SW480 (cell line): ENCODE measurements around the gene SETBP1.

ENCODE experiments used
- DNase-seq: peaks from one replicate; pipeline ENCODE4 v3.0.0-alpha.2; 2016; ENCODE audit warnings: low spot score

Gene SETBP1

DNA sequence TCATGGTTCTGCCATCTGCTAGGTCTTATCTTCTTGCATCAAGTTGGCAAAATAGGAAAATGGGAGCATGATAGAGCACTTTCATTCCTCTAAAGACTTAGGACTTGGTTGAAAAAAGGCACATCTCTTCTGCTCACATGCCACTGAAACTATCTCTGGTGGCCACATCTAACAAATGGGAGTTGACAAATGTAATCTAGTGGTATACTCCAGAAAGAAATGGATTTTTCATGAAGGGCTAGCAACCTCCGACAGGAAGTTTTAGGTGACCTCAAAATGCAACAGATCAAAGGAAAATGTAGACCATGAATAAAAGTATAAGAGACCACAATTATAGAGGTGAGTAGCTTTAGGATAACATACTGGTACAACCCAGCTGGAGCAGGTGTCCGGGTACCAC, 224.1 kb downstream of the SETBP1 start:
- peak; percentile 76 for DNase-seq

DNA sequence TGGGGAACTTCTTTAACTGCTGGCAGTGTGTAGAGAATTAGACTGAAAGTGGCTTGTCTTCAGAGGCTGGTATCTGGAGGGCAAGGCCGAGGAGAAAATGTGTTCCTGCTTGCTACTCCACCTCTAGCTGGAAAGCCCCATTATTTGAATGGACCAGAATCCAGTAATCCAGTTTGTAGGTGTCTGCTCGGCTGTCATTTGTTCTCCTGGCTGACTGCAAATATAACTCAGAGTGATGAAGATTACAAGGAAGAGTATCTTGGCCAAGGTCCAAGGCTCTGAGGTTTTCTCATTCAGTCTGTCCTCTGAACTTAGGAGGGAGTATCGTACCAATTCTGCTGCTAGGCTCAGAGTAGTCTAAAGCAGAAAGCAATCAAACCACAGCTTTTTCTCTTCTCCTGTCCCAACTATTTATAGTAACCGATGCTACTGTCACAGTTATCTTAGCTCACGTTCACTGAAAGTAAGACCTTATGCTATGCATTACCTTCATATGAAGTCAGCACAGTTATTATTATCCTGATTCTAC, 228.6 kb downstream of the SETBP1 start:
- DNase-seq = no peak

DNA sequence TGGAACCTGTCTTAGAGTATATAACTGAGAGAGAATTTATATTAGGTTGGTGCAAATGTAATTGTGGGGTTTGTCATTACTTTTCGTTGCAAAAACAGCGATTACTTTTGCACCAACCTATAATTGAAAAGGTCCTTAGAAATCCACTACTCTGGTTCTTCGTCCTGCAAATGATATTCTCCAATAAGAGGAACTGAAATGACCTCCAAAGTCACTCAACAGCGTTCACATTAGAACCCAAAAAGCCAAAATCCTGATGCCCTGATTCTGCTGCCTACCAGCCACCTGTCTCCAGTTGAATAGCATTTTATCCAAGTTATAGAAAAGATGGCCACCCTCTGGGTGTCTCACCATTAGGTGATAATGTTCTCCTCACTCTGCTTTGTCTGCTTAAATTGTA, 230.6 kb downstream of the SETBP1 start:
- no peak for DNase-seq

DNA sequence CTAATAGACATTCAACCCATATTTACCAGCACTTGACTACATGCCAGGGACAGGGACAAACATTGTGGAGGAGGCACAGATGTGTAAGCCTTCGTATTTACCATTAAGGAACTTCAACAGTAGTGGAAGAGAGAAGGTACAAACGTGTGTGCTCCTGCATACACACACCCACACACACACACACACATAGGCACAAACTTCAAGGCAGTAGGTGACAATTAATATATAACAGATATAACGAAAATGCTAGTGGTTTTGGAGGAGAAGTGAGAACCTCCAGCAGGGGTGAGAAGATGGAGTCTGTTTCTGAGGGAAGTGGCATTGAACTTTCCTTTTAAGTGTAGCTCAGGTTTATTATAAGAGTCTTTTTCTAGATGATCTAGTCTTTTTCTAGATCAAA, 231.1 kb downstream of the SETBP1 start:
- no peak for DNase-seq

DNA sequence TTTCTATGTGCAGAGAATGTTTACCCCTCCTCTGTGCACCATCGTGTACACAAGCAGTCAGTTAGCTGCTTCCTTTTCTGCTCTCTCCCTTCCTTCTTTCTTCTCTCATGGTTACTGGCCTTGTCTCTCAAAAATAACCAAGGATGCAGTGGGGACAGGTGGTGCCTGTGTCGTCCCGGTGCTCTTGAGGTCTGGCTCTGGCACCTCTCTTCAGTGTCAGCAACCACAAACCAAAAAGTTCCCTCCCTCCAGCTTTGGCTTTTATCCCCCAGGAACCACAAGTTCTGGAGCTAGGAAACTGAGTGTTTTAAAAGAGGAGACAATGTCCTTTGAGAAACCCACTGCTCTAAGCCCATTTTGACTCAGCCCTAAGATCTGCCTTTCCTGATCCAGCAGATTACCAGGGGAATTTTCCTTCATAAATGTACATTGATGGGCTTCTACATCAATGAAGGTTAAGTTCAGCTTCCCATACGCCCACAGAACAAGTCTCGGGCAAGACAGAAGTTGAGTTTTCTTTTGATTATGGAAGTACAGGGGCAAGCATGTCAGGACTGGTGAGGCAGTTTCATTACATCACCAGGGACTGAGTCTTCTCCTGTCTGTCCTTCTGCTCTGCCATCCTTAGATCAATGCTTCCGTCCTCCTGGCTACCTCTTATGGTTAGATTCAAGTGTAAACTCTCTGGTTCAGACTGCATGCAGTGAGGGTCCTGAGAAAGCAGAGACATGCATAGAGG, 232.2 kb downstream of the SETBP1 start:
- no peak for DNase-seq

DNA sequence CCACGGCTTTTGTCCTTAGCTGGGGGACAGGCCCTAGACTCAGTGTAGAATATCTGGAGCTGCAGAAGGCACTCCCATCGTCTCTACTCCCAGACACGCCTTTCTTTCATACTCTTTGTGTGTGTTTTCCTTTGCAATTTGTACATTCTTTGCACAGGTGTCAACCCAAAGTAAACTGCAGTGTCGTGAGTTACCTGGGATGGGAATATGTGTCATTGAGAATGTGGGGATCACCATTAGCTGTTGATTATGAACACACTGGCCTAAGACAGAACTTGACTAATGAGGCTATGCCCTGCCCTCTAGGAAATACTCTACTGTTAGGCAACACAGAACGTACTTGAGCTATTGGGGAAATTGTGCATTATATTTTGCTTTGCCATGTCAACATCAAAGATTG, 233.3 kb downstream of the SETBP1 start:
- no peak for DNase-seq

DNA sequence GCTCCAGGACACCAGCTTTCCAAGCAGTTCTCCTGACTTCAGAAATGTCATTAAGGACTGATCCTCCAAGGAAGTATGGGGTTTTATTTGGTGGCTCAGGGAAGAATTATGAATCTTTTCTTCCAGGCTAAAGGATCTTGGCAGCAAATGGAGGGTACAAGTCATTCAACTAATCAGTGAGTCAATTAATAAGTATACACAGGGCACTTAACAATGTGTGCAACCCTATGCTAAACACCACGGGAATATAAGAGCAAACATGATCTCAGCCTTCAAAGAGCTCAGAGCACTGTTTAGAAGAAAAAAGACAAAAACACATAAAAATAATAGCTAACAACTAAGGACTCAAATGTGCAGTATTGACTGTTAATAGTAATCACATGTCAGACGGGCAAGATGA, 234.5 kb downstream of the SETBP1 start:
- no peak for DNase-seq

DNA sequence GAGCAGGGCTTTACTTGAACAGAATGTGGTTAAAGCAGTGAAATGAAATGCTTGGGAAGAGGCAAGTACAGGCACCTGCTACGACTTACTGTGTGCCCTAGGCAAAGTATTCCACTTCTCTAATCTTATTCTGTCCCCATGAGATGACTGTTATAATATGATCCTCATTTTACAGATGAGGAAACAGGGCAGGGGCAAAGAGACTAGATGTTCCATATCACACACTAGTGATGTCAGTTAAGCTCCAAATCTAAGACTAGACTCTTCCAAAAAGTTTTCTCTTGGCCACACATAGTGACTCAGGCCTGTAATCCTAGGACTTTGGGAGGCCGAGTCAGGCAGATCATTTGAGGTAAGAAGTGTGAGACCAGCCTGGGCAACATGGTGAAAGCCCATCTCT, 235.0 kb downstream of the SETBP1 start:
- no peak for DNase-seq

DNA sequence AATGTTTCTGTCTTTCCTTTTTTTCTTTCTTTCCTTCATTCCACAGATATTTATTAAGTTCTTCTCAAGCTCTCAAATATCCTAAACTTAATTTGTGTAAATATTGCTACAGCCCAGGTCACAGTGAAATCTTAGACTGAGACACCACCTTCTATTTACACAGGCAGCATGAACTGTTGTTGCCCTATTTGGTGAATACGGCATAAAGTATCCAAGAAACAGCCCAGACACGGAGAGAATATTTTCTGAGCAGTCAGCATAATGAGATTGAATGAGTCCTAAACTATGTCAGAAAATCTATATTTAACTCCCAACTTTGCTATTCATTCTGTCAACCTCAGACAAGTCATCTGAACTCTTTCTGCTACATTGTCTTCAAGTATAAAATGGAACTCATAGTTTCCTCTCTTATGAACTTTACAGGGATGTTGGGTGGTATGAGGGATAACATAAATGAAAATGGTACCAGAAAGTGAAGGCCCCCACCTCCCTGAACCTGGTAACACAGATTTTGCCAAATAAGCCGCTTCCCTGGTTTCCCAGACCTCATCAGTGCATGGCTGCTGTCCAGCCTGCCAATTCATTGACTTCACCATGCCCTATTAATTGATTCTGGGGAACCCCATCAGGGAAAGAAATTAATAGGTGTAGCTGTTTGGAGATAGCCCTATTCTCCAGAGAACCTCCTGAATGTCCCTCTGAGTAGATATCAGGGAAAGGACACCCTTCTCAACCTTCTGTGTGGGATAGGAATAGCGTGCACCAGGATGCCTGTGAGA, 235.9 kb downstream of the SETBP1 start:
- DNase-seq = no peak

DNA sequence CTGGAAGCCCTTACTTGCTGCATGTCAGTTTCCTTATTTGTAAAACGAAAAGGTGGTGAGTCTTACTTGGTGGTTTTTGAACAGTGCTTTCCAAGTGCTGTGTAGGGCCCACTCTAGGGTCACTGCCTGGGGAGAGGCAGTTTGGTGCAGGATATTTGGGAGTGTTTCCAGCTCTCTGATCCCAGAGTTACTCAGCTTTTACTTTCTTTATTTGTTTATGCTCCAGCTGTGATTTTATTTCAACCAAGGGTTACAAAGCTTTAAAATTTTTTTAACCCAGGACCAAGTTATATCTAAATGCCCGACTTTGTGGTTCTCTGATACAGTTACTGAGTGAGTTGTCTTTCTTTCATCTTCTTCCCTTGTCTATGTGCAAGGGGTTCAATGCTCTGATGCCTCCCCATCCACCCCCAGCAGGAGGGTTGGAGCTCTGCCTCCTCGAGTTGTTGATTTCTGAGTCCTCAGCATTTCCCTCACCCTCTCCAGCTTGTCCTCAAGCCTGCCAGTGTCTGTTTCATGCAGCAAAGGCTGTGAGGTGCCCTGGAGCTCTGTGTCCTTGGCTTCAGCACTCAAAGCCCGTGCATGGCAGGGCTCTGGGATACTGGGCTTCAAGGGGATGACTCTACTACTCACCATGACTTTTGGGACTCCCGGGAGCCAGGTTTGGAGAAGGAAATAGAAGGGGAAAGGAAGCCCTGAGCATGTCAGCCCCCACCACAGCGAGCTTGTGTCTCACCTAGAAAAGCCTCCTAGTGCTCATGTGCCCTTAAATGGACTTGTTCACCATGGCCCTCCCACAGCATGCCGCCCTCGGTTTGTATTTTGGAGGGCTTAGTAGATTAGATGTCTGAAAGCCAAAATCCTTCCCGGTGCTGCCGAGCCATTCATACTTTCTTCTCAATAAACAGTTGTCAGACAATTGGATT, 236.8 kb downstream of the SETBP1 start:
- DNase-seq = no peak

DNA sequence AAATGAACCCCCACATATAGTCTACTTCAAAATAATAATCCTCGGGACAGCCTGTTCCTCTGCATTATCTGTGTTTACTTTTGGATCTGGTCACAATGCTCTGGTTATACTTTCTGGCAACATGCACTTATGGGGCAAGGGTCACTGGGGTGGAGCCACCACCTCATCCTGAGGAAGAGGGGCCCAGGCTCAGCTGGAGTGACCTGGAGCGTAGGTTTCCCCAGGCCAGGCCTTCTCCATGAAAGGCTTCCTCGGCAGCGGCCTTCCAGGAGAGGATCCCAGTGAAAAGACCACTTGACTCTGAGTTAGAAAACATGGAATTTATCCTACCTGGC, 237.4 kb downstream of the SETBP1 start:
- no peak for DNase-seq

DNA sequence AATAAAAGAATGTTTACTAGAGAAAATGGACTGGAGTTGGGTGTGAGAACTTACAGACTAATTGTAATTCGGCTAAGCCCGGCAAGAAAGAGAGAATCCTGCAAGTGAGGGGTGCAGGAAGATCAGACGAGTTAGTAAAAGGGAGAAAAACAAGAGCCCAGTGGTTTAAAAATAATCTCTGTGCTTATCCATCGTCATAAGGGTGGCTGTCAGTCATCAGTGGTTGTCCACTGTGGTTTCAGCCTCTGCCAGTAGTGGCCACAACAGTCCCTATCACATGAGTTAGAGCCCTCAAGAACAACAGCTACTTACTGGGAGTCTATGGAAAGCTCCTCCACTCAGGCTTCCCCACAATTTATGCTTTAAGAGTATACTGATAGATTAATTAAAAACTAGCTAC, 239.8 kb downstream of the SETBP1 start:
- no peak for DNase-seq

DNA sequence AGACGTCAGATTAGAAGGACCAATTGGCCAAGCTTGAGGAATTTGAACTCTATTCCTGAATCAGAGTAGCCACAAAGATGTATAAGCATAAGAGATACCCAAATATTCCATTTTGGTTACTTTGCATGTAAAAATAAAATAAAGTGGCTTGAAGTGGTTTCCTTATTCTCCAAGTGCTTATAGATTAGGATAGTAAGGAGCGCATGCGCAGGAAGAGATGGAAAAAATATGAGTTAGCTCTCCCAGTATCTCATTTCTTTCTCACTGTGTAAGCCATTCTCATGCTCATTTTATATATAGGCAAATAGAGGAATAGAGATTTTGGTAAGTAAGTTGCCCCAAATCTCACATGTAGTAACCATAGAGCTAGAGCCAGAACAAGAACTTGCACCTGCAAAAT, 241.3 kb downstream of the SETBP1 start:
- DNase-seq = no peak

DNA sequence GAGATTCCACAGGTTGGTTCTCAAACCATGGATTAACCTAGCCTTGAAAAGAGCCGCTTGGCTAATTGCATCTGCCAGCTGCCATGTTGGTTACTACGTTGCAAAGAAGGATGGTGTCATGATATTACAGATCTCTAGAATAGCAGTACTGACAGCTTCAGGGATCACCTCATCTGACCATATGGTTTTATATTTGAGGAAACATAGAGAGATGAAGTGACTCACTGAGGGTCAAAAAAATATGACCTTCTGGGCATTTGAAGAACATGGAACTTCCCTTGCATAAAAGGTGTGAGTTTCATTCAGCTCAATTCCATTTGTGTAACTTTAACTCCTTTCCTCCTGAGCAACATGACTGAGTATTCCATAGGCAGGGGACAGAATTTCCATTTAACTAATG, 242.3 kb downstream of the SETBP1 start:
- DNase-seq = no peak

DNA sequence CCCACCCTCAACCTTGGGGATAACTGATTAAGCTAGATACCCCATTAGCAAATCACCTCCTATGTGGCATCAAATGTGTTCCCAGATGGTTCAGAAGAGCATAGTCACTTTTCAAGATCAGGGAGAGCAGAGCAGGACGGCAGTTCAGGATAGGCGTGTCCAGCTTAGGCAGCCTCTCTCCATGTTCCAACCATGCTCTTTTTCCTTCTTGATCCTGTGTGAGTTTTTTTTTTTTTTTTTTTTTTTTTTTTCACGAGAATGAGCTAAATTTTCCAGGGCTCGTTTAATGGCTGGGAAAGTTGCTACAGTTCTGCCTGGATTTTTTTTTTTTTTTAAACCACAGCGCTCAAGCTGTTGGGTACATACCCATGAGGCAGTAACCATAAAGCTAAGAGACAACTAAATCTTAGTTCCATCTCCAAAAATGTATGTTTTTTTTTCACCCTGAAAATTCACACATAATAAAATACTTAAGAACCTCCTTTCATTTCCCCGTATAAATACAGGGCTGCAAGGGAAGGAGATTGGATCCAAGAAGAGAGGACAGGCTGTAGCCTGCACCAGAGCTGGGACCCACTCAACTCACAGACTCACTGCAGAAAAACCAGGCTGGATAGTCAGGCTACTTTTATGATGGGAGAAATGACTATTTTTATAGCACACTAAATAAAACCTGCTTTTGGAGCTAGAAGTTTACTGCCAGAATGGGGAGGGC, 244.3 kb downstream of the SETBP1 start:
- DNase-seq = no peak

DNA sequence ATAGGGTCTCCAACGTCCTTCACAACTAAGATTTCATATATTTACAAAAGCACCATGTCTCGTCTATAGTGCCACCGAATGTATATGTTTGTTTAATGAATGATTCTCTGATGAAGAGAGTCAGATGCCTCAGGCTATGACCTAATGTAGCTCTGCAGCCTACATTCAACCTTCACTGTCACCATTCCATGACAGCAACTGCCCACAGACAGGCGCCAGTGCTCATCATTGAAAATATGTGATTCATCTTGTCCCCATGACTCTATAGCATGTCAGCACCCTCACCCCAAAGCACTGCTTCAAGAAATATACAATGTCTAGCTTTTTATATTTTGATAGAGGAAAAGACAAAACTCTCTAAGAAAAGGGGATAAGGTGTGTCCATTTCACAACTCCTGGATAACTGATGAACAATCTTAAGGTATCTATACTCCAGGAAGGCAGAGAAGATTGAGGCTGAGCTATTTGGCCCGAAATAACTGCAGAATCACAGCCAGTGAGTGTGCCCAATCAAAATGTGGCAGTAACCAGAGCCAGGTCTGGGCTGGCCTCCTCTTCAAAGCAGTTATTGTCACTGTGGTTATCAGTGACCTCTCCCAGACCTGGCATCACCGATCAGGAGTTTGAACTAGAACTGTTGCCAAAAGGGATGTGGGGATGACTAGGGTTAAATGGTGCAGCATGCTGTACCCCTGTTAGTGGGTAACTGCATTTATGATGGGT, 246.6 kb downstream of the SETBP1 start:
- DNase-seq = no peak

DNA sequence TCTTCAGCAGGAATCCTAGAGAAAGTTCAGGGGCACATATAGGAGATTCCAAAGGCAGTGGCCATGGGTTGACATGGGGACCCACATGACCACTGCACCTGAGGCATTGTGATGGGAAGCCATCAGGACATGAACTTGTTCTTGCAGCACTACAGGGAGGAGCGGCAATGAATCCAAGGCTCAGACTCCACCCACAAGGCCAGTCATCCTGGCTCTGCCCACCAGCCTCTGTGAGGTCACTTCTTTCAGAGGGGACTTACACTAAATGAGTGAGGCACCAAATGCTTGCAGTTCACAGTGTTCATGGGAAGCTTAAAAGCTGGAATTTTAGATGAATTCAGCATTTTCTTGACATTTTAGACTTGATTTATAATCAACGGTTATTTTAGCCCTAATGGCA, 254.2 kb downstream of the SETBP1 start:
- no peak for DNase-seq

DNA sequence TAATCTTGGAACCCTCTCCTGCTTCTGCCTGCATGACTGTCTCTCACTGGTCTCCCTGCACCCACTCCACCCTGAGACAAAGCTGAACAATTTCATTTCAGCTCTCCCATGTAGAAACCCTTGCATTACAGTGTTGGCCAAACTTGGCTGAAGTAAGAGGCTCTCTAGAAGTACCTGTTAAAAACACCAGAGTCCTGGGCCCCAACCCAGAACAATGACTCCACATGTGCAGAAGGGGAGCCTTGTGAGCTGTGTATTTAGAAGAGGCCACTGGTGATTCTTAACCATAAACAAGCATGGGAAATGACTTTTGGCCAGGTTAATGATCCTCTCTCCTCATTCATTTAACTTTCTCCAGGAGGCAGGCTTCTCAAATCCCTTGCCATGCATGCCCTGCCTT, 254.8 kb downstream of the SETBP1 start:
- no peak for DNase-seq

DNA sequence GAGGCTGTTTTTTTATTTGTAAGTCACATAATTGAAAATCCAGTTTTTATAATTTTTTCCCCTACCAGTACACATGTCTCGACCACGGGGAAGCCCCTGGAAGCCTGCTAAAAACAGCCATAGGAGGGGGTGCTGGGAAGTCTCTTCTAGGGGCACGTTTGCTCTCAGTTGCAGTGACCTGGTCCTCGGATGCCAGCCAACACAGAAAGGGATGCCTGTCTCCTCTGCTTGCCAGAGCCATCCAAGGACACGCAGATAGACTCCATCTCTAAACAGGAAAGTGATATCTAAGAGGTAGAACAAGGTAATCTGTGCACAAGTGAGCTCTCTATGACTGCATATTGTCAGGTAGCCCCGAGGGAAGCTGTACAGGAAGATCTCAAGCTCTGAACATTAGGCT, 255.8 kb downstream of the SETBP1 start:
- no peak for DNase-seq

DNA sequence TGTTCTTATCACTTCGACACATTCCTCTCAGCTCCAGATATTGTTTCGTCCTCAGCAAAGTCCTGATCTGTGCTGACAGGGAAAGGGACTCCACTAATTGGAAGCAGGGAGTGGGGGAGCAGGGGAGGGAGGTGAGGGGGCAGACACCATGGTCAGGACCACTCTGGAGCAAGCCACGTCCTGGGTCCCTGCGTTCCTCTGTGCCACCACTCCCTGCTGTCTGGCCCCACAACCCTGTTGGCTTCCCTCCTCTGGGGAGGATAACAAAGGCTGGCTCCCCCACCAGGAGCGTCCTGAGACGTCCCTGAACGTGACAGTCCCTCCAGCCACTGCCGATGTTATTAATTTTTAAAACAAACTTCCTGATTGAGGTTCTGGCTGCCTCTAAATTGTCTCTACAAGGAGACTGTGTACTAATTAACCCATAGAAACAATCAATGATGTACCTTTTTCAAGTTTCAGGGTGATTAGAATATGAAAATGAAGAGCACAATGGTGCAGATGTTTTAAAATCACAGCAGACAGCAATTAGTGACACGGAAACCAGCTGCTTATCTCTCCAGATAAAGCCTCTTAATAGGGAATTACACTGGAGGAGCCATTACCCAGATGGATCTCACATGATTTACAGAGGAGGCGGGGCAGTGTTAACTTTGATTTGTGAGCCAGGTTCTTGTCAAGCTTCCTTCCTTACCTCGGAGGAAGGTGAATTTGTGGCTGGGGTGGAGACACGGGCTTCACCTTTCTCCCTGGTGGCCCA, 257.5 kb downstream of the SETBP1 start:
- DNase-seq = no peak
